C4-2B (cell line): Measurements from ENCODE around the gene CFAP20.

ENCODE experiments used
- CTCF ChIP-seq: fragments of 450-650 bp; conservative IDR thresholded peaks from 2 replicates; pipeline ENCODE4 v1.5.1; 2017; ENCODE audit warnings: mild to moderate bottlenecking
- ZFX ChIP-seq: fragments of 450-650 bp; IDR thresholded peaks from 2 replicates; pipeline ENCODE4 v1.6.1; 2017

GRCh38 chr16:58119509-58119845, 9.7 kb downstream of the CFAP20 start:
- TF ChIP-seq CTCF: no peak
- TF ChIP-seq ZFX: no peak
